Measurements from ENCODE around the gene CAMK2D.

DNA sequence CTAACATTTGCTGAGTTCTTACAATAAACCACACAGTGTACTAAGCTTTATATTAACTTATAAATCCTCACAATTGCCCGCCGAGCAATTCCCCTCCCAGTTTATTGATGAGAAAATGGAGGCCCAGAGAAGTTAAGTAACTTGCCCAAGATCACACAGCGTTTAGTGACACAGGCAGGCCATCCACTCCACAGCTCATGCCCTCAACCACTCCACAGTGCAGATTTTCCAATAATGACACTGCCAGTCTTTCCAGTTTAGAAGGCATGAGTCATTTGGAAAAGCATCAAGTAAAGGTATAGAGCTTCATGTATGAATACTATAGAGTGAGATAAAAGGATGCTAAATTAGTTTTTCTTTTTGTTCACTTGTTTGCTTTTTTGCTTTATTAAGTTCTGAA is 208.5 kb downstream of the CAMK2D start:
- TF ChIP-seq CTCF (IDR thresholded peaks at IDR 0.05; ENCODE audit: low read depth, low read length, missing input control) (no peak), TAF1 (conservative IDR thresholded peaks at IDR 0.05) (no peak), GABPA (IDR thresholded peaks at IDR 0.05 in 1 of 2, conservative IDR thresholded peaks at IDR 0.05 in 1 of 2) (no peak), SP1 (IDR thresholded peaks at IDR 0.05) (no peak), RAD21 (IDR thresholded peaks at IDR 0.05) (no peak), HNF4G (IDR thresholded peaks at IDR 0.05) (no peak), JUND (IDR thresholded peaks at IDR 0.05) (no peak), FOXA1 (IDR thresholded peaks at IDR 0.05) (no peak)
- TF ChIP-seq, protein P1, sequence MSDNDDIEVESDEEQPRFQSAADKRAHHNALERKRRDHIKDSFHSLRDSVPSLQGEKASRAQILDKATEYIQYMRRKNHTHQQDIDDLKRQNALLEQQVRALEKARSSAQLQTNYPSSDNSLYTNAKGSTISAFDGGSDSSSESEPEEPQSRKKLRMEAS (IDR thresholded peaks at IDR 0.05), result no peak
- TF ChIP-seq, protein P2, sequence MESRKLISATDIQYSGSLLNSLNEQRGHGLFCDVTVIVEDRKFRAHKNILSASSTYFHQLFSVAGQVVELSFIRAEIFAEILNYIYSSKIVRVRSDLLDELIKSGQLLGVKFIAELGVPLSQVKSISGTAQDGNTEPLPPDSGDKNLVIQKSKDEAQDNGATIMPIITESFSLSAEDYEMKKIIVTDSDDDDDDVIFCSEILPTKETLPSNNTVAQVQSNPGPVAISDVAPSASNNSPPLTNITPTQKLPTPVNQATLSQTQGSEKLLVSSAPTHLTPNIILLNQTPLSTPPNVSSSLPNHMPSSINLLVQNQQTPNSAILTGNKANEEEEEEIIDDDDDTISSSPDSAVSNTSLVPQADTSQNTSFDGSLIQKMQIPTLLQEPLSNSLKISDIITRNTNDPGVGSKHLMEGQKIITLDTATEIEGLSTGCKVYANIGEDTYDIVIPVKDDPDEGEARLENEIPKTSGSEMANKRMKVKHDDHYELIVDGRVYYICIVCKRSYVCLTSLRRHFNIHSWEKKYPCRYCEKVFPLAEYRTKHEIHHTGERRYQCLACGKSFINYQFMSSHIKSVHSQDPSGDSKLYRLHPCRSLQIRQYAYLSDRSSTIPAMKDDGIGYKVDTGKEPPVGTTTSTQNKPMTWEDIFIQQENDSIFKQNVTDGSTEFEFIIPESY (IDR thresholded peaks at IDR 0.05), result no peak
- TF ChIP-seq, protein P3, sequence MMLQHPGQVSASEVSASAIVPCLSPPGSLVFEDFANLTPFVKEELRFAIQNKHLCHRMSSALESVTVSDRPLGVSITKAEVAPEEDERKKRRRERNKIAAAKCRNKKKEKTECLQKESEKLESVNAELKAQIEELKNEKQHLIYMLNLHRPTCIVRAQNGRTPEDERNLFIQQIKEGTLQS (IDR thresholded peaks at IDR 0.05), result no peak
- TF ChIP-seq, protein P4, sequence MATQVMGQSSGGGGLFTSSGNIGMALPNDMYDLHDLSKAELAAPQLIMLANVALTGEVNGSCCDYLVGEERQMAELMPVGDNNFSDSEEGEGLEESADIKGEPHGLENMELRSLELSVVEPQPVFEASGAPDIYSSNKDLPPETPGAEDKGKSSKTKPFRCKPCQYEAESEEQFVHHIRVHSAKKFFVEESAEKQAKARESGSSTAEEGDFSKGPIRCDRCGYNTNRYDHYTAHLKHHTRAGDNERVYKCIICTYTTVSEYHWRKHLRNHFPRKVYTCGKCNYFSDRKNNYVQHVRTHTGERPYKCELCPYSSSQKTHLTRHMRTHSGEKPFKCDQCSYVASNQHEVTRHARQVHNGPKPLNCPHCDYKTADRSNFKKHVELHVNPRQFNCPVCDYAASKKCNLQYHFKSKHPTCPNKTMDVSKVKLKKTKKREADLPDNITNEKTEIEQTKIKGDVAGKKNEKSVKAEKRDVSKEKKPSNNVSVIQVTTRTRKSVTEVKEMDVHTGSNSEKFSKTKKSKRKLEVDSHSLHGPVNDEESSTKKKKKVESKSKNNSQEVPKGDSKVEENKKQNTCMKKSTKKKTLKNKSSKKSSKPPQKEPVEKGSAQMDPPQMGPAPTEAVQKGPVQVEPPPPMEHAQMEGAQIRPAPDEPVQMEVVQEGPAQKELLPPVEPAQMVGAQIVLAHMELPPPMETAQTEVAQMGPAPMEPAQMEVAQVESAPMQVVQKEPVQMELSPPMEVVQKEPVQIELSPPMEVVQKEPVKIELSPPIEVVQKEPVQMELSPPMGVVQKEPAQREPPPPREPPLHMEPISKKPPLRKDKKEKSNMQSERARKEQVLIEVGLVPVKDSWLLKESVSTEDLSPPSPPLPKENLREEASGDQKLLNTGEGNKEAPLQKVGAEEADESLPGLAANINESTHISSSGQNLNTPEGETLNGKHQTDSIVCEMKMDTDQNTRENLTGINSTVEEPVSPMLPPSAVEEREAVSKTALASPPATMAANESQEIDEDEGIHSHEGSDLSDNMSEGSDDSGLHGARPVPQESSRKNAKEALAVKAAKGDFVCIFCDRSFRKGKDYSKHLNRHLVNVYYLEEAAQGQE (IDR thresholded peaks at IDR 0.05), result no peak
